ENCODE measurements around the gene CACNA1E. TPM values are rescaled to one million over a fixed set of nuclear protein-coding genes. Genes with fewer than 3 reads are reported as not detected.
A peak's percentile ranks its signal among the peaks of the same experiment; 100 is the strongest.

The CACNA1E gene
- total RNA-seq, 2 donors from 2014 or later, result 0.44 to 0.53 TPM

GRCh38 chr1:181676269-181676668 is 193.0 kb downstream of the CACNA1E start:
- peak; percentile 51 for DNase-seq
- no peak overlapping the region for H3K4me3 ChIP-seq
- no peaks in the 10 kb centered on the region for H3K4me1 ChIP-seq
- peak; percentile 36 for TF ChIP-seq CTCF (IDR thresholded peaks at IDR 0.05)
- intact Hi-C loops (cut with DNase I), result loop anchor here (2.0 to 10.0 kb wide), 2 partner anchors 197 to 259 kb away; no protein-coding TSS in a partner anchor
- no peaks in the 10 kb centered on the region for H3K9me3 ChIP-seq
- no peak overlapping the region for H3K27ac ChIP-seq
- no peak overlapping the region for H3K9ac ChIP-seq (ENCODE audit: low read depth in 2 of 2, low read length in 2 of 2)
- no peaks in the 10 kb centered on the region for H3K27me3 ChIP-seq
- no peaks in the 10 kb centered on the region for H3K36me3 ChIP-seq

- no peak overlapping the region for H3K4me3 ChIP-seq
- H3K9ac ChIP-seq (ENCODE audit: low read depth in 2 of 2, low read length in 2 of 2), result no peak overlapping the region
- no peak for DNase-seq
- intact Hi-C loops (cut with DNase I), result no loop called here
- no peaks in the 10 kb centered on the region for H3K36me3 ChIP-seq
- no peaks in the 10 kb centered on the region for H3K27me3 ChIP-seq
- no peak overlapping the region for H3K27ac ChIP-seq
- H3K9me3 ChIP-seq, result no peaks in the 10 kb centered on the region
- no peaks in the 10 kb centered on the region for H3K4me1 ChIP-seq
- no peak for TF ChIP-seq CTCF (IDR thresholded peaks at IDR 0.05)
Measured at GRCh38 chr1:181680332-181680731, 197.0 kb downstream of the CACNA1E start.

GRCh38 chr1:181680871-181681270 is 197.6 kb downstream of the CACNA1E start:
- Histone ChIP-seq H3K4me3 (no peak overlapping the region), H3K9me3 (no peaks in the 10 kb centered on the region), H3K4me1 (no peaks in the 10 kb centered on the region), H3K27ac (no peak overlapping the region), H3K36me3 (no peaks in the 10 kb centered on the region), H3K9ac (ENCODE audit: low read depth in 2 of 2, low read length in 2 of 2) (no peak overlapping the region), H3K27me3 (no peaks in the 10 kb centered on the region)
- intact Hi-C loops (cut with DNase I), result no loop called here
- DNase-seq, result no peak
- TF ChIP-seq CTCF (IDR thresholded peaks at IDR 0.05), result no peak

GRCh38 chr1:181685211-181685610 is 201.9 kb downstream of the CACNA1E start:
- H3K4me3 ChIP-seq, result no peak overlapping the region
- no peaks in the 10 kb centered on the region for H3K9me3 ChIP-seq
- no peaks in the 10 kb centered on the region for H3K36me3 ChIP-seq
- intact Hi-C loops (cut with DNase I), result no loop called here
- H3K27ac ChIP-seq, result no peak overlapping the region
- DNase-seq, result no peak
- no peaks in the 10 kb centered on the region for H3K4me1 ChIP-seq
- no peak for TF ChIP-seq CTCF (IDR thresholded peaks at IDR 0.05)
- no peaks in the 10 kb centered on the region for H3K27me3 ChIP-seq
- no peak overlapping the region for H3K9ac ChIP-seq (ENCODE audit: low read depth in 2 of 2, low read length in 2 of 2)

- Histone ChIP-seq H3K4me1 (no peaks in the 10 kb centered on the region), H3K36me3 (no peaks in the 10 kb centered on the region), H3K4me3 (no peak overlapping the region), H3K9me3 (no peaks in the 10 kb centered on the region), H3K27me3 (no peaks in the 10 kb centered on the region), H3K9ac (ENCODE audit: low read depth in 2 of 2, low read length in 2 of 2) (no peak overlapping the region), H3K27ac (no peak overlapping the region)
- TF ChIP-seq CTCF (IDR thresholded peaks at IDR 0.05), result no peak
- DNase-seq, result no peak
- intact Hi-C loops (cut with DNase I), result no loop called here
Measured at GRCh38 chr1:181701891-181702290, 218.6 kb downstream of the CACNA1E start.

GRCh38 chr1:181704546-181704945 is 221.2 kb downstream of the CACNA1E start:
- intact Hi-C loops (cut with DNase I), result no loop called here
- Histone ChIP-seq H3K36me3 (no peaks in the 10 kb centered on the region), H3K27ac (no peak overlapping the region), H3K4me1 (no peaks in the 10 kb centered on the region), H3K9me3 (no peaks in the 10 kb centered on the region), H3K27me3 (no peaks in the 10 kb centered on the region), H3K4me3 (no peak overlapping the region), H3K9ac (ENCODE audit: low read depth in 2 of 2, low read length in 2 of 2) (no peak overlapping the region)
- no peak for DNase-seq
- no peak for TF ChIP-seq CTCF (IDR thresholded peaks at IDR 0.05)
